GM12865 (cell line): ENCODE data around the gene FOXP1.

Experiments
- DNase-seq: peaks from one replicate; pipeline ENCODE4 v3.0.0; 2010; ENCODE audit warnings: low read depth
- H3K4me3 ChIP-seq: 2 replicates; pipeline ENCODE4 v1.5.1; 2011; ENCODE audit warnings: mild to moderate bottlenecking, low read depth, low read length, control low read depth
- TF ChIP-seq, protein P1 (sequence below): IDR thresholded peaks from 2 replicates; pipeline ENCODE4 v1.5.1; 2011; ENCODE audit warnings: low read length, control low read depth, low read depth, inconsistent platforms; ENCODE audit not compliant: insufficient read depth; ENCODE audit errors: missing control alignments

FOXP1 gene

DNA sequence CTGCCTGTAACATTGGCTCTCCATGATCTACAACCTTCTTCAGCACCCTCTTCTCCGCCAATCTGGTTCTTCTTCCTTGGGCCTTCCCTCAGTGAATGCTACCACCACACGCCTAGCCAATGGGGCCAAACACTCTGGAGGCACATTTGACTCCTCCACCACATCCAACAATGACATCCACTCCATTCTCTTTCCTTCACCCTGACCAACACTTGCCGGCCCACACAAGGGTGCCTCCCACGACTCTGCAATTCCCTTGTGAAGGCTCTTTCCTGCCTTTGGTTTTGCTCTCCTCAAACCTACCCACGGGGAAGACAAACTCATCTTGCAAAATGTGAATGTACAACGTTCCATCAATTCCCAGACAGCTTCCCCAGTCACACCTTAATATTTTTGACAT lies 263.8 kb downstream of the FOXP1 start:
- TF ChIP-seq, protein P1, sequence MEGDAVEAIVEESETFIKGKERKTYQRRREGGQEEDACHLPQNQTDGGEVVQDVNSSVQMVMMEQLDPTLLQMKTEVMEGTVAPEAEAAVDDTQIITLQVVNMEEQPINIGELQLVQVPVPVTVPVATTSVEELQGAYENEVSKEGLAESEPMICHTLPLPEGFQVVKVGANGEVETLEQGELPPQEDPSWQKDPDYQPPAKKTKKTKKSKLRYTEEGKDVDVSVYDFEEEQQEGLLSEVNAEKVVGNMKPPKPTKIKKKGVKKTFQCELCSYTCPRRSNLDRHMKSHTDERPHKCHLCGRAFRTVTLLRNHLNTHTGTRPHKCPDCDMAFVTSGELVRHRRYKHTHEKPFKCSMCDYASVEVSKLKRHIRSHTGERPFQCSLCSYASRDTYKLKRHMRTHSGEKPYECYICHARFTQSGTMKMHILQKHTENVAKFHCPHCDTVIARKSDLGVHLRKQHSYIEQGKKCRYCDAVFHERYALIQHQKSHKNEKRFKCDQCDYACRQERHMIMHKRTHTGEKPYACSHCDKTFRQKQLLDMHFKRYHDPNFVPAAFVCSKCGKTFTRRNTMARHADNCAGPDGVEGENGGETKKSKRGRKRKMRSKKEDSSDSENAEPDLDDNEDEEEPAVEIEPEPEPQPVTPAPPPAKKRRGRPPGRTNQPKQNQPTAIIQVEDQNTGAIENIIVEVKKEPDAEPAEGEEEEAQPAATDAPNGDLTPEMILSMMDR: no peak
- no peak overlapping the region for H3K4me3 ChIP-seq
- no peak for DNase-seq

DNA sequence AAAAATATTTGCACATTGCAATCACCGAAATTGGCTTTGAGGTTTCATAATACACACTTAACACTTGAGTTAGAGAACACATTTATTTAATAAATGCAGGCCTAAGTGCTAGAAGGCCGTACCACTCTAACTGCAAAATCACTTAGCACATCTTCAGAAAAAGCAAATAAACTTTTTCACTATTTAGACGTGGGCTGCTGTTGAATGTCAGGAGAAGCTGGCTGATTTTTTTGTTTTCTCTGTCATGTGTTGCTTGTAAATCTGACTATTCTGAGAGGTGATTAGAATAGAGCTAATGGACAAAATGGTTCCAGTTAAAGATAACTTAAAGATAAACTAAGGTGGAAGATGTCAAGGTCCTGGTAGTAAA lies 265.1 kb downstream of the FOXP1 start:
- TF ChIP-seq, protein P1: no peak
- no peak for DNase-seq
- no peak overlapping the region for H3K4me3 ChIP-seq

DNA sequence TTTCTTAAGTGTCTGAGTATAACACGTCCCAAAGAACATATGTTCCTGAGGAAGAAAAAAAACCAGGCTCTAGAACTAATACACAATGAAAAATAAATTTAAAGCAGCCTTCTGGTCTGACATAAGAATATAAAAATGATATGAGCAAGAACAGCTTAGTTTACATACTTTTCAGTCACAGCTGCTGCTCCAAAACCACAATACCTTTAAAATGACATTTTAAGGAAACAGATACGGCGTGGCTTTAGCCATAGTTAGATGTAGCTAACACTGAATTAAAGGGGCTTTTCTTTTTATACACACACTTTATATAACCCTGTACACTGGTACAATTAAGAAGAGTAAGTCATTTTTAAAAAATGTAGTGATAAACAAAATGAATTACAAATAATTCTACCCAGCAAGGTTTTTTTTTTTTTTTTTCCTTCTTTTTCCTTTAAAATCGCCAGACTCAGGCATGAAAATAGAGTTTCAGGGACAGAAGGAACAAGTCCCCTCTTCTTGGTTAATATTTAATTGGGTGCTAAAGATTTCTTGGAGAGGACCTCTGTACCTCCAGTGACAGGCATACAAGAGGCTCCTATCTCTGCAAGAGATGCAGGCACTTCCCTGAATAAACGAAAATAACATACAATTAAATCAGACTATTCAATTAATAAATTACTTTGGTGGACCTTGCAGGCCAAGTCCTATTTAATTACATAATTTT lies 265.6 kb downstream of the FOXP1 start:
- H3K4me3 ChIP-seq: no peak overlapping the region
- DNase-seq: no peak
- TF ChIP-seq, protein P1: no peak

DNA sequence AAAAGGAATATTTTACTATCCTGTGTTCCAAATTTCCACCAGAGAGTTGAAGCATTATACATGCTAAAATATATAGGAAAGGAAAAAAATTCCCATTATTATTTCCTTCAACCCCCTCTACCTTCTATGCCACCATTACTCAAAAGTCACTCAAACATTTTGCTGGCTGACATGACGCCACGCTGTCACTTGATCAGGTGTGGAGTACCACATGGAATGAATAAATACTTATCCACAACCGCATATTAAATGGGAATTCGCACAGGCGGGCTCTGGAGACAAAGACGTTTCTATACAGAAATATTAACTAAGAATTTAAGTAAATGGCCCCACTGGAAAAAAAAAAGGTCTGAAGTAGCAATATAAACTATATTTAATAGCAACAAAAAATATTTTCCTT lies 266.4 kb downstream of the FOXP1 start:
- DNase-seq: no peak
- TF ChIP-seq, protein P1: no peak
- no peak overlapping the region for H3K4me3 ChIP-seq

DNA sequence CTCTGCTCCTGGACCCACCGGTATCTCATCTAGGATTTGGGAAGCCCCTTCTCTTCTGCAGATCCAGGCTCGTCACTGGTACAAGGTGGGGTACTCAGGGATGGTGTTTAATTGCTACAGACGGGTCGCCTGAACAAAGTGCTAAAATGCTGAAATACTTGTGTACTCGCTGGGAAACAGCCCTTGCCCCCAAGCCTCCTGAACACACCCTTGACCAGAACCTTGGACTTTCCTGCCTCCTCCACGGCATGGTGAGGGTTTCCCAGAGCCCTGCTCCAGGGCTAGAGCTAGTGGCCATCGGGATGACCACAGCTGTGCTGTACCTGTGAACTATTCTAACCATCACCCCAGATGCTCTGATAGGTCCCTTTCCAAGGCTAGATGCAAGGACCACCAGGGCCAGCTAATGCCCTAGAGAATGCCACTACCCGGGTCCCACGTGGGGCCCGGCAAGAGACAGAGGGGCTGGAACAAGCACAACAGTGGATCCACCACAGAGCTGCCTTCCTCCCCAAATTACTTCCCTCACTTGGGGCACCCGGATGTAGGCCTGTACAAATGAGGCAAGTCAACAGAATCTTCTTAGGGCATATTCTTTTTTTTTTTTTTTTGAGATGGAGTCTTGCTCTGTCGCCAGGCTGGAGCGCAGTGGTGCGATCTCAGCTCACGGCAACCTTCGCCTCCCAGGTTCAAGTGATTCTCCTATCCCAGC lies 267.3 kb downstream of the FOXP1 start:
- DNase-seq: no peak
- H3K4me3 ChIP-seq: no peak overlapping the region
- TF ChIP-seq, protein P1: no peak

DNA sequence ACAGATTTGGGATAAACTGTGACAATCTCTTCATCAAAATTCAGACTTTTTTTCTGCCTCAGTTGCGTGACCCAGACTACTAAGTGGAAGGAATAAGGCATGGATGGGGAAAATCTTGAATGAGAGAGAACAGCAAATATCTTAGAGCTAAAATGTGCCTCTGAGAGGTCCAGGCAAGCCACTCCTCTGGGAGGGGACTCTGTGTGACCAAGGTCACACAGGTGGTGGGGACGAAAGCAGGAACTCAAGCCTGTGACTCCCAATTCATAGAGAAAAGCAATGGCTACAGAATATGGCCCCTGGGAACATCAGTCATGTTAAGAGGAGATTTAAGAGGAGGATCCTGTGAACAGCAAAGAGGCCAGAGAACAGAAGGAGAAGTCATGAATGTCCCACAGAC lies 268.1 kb downstream of the FOXP1 start:
- no peak for DNase-seq
- no peak overlapping the region for H3K4me3 ChIP-seq
- TF ChIP-seq, protein P1: no peak
